Inferior parietal cortex (tissue), 1 donor: Measurements from ENCODE around the gene HCN2.

Source experiments
- DNase-seq: peaks from one replicate; pipeline ENCODE4 v3.0.0-alpha.2; 2016; ENCODE audit errors: extremely low spot score

HCN2 gene

GRCh38 chr19:589693-590395, at the start of gene HCN2:
HCN2 (plus strand) TSS chr19:589881; CDS start chr19:589946, 65 bp downstream.
- no peak for DNase-seq

- DNase-seq: no peak
These were observed 48.6 kb upstream of the HCN2 start for GRCh38 chr19:540867-541637.

GRCh38 chr19:541699-542098, 48.0 kb upstream of the HCN2 start:
- no peak for DNase-seq

- no peak for DNase-seq
These were observed 47.4 kb upstream of the HCN2 start for GRCh38 chr19:542173-542866.

- no peak for DNase-seq
These were observed 45.6 kb upstream of the HCN2 start, which contains the start of gene GZMM for GRCh38 chr19:543910-544608. GZMM (plus strand) TSS chr19:544053; CDS start chr19:544072, 19 bp downstream.

- DNase-seq: no peak
These were observed 42.6 kb upstream of the HCN2 start for GRCh38 chr19:547117-547516.

GRCh38 chr19:547836-548720, 41.6 kb upstream of the HCN2 start:
- DNase-seq: no peak

- no peak for DNase-seq
These were observed 40.5 kb upstream of the HCN2 start for GRCh38 chr19:548886-549830.

GRCh38 chr19:554817-555216, 34.9 kb upstream of the HCN2 start:
- DNase-seq: no peak

GRCh38 chr19:555474-555808, 34.2 kb upstream of the HCN2 start:
- no peak for DNase-seq

GRCh38 chr19:556611-557382, 32.9 kb upstream of the HCN2 start:
- no peak for DNase-seq

GRCh38 chr19:558770-559439, 30.8 kb upstream of the HCN2 start:
- no peak for DNase-seq

GRCh38 chr19:560121-560520, 29.6 kb upstream of the HCN2 start:
- no peak for DNase-seq

GRCh38 chr19:566403-566802, 23.3 kb upstream of the HCN2 start:
- no peak for DNase-seq

GRCh38 chr19:566844-567243, 22.8 kb upstream of the HCN2 start:
- DNase-seq: no peak

GRCh38 chr19:567296-567900, 22.3 kb upstream of the HCN2 start:
- DNase-seq: no peak

- no peak for DNase-seq
These were observed 19.4 kb upstream of the HCN2 start for GRCh38 chr19:570251-570686.

- DNase-seq: no peak
These were observed 18.6 kb upstream of the HCN2 start for GRCh38 chr19:570937-571565.
